GM21529 (cell line): ENCODE results near the gene VPS37D.

Source experiments
- ATAC-seq: cut with Tn5 transposase; IDR thresholded peaks from one replicate; pipeline ENCODE4 v1.9.1; 2021; ENCODE audit not compliant: unreplicated experiment

Gene VPS37D

GRCh38 chr7:73679709-73680108, 12.1 kb downstream of the VPS37D start:
- no peak for ATAC-seq

- ATAC-seq, result no peak
Measured at GRCh38 chr7:73680501-73680900, 12.9 kb downstream of the VPS37D start.

GRCh38 chr7:73681031-73681430, 13.4 kb downstream of the VPS37D start:
- no peak for ATAC-seq

- ATAC-seq, result peak; percentile 12
Measured at GRCh38 chr7:73682745-73683055, 15.1 kb downstream of the VPS37D start.

GRCh38 chr7:73683056-73683787, 15.6 kb downstream of the VPS37D start, which contains the start of the genes BUD23 and DNAJC30:
BUD23 (plus strand) TSS chr7:73683597; CDS start chr7:73683626, 29 bp downstream.
DNAJC30 (minus strand) TSS chr7:73683453; CDS start chr7:73683423, 30 bp downstream.
- peak; percentile 92 for ATAC-seq

GRCh38 chr7:73683788-73684693, 16.4 kb downstream of the VPS37D start:
- peak; percentile 20 for ATAC-seq

GRCh38 chr7:73685311-73685710, 17.7 kb downstream of the VPS37D start:
- no peak for ATAC-seq

GRCh38 chr7:73688288-73688687, 20.7 kb downstream of the VPS37D start:
- ATAC-seq, result no peak

- ATAC-seq, result no peak
Measured at GRCh38 chr7:73690646-73691045, 23.0 kb downstream of the VPS37D start.

- no peak for ATAC-seq
Measured at GRCh38 chr7:73696372-73696771, 28.7 kb downstream of the VPS37D start.

- no peak for ATAC-seq
Measured at GRCh38 chr7:73698410-73698809, 30.8 kb downstream of the VPS37D start.

GRCh38 chr7:73699370-73700068, 31.9 kb downstream of the VPS37D start:
- no peak for ATAC-seq

- no peak for ATAC-seq
Measured at GRCh38 chr7:73700069-73700423, 32.4 kb downstream of the VPS37D start.

- ATAC-seq, result no peak
Measured at GRCh38 chr7:73700581-73701134, 33.0 kb downstream of the VPS37D start.

GRCh38 chr7:73701357-73701995, 33.8 kb downstream of the VPS37D start:
- ATAC-seq, result no peak

- ATAC-seq, result no peak
Measured at GRCh38 chr7:73702226-73702625, 34.6 kb downstream of the VPS37D start.

GRCh38 chr7:73702665-73703064, 35.0 kb downstream of the VPS37D start:
- ATAC-seq, result no peak

- no peak for ATAC-seq
Measured at GRCh38 chr7:73703225-73703624, 35.6 kb downstream of the VPS37D start.

GRCh38 chr7:73703757-73704639, 36.4 kb downstream of the VPS37D start:
- no peak for ATAC-seq
